NCI-H82 (cell line): Measurements from ENCODE around the gene TFRC.
"Not testable (repeated sequence)": the region's sequence is repeated elsewhere in the genome, so short reads cannot be mapped to it uniquely, and the experiment has no call there.

Experiments used
- DNase-seq: peaks from one replicate; lab custom pipeline; 2025; lab: John Stamatoyannopoulos, UW

TFRC gene

GRCh38 chr3:196004359-196005052 is 77.4 kb downstream of the TFRC start:
- DNase-seq = not testable (repeated sequence)

- no peak for DNase-seq
Measured at GRCh38 chr3:196003611-196004010, 78.3 kb downstream of the TFRC start.

- DNase-seq = not testable (repeated sequence)
Measured at GRCh38 chr3:196002721-196003120, 79.2 kb downstream of the TFRC start.

GRCh38 chr3:196001240-196001639 is 80.7 kb downstream of the TFRC start:
- DNase-seq = not testable (repeated sequence)

- not testable (repeated sequence) for DNase-seq
Measured at GRCh38 chr3:196000360-196000950, 81.4 kb downstream of the TFRC start.

GRCh38 chr3:195999896-196000295 is 82.0 kb downstream of the TFRC start:
- no peak for DNase-seq
